AG10803 (cell line): ENCODE measurements around the gene C4orf50.

Experiments
- DNase-seq: peaks from one replicate; pipeline ENCODE4 v3.0.0; 2010; ENCODE audit warnings: low read depth
- H3K4me3 ChIP-seq: 2 replicates; pipeline ENCODE4 v1.5.1; 2011; ENCODE audit warnings: mild to moderate bottlenecking, low read length, control low read depth
- TF ChIP-seq, protein P1 (sequence below): conservative IDR thresholded peaks from 2 replicates; pipeline ENCODE4 v1.5.1; 2011; ENCODE audit warnings: mild to moderate bottlenecking, low read length, control low read depth, inconsistent platforms

The C4orf50 gene

DNA sequence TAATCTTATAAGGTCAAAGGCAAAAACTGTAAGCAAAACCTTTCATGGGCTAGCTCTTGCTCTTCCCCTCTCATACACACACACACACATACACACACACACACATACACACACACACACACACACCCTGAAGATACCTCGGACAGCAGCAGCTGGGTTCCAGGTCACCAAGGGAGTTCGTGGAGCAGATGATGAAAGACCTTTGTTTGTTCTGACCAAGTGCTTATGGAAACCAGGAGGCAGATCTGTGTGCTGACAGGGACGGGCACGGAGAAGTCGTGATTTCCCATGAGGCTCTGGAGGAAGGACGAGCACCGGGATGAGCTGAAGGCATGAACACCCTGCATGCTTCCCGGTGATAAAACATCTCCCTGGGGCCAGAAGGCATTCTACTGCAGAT, 90.0 kb downstream of the C4orf50 start:
- TF ChIP-seq, protein P1, sequence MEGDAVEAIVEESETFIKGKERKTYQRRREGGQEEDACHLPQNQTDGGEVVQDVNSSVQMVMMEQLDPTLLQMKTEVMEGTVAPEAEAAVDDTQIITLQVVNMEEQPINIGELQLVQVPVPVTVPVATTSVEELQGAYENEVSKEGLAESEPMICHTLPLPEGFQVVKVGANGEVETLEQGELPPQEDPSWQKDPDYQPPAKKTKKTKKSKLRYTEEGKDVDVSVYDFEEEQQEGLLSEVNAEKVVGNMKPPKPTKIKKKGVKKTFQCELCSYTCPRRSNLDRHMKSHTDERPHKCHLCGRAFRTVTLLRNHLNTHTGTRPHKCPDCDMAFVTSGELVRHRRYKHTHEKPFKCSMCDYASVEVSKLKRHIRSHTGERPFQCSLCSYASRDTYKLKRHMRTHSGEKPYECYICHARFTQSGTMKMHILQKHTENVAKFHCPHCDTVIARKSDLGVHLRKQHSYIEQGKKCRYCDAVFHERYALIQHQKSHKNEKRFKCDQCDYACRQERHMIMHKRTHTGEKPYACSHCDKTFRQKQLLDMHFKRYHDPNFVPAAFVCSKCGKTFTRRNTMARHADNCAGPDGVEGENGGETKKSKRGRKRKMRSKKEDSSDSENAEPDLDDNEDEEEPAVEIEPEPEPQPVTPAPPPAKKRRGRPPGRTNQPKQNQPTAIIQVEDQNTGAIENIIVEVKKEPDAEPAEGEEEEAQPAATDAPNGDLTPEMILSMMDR = no peak
- H3K4me3 ChIP-seq = no peak overlapping the region
- DNase-seq = no peak

DNA sequence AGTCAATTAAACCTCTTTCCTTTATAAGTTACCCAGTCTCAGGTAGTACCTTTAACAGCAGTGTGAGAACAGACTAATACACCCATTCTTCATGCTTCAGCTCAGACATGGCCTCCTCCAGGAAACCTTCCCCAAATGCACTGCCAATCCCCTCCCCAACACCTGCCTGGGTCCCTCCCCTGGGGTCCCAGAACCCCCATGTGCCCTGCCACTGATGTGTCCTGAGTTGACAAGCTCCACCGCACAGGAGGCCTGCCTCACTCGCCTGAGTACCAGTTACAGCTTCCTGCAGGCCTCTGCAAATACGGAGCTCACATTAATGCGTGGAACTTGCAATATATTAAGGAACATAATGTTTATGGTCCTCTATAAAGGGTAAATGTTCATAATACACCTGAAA, 90.5 kb downstream of the C4orf50 start:
- TF ChIP-seq, protein P1 = no peak
- no peak for DNase-seq
- no peak overlapping the region for H3K4me3 ChIP-seq

DNA sequence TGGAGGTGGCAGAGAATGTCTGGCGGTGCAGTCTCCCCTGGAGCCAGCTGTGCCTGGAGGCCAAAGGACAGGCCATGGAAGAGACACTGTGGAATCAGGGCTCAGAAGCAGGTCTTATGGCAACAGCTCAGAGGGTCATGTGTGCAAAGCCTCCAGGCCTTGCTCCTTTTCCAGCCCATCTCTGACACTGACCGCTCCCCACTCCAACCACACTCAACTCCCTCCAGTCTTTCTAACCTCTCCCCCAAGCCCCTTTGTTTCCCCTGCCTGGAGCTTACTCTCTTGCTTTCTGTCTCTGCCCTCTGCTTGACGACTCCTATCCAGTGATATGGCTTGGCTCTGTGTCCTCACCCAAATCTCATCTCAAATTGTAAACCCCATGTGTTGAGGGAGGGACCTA, 91.1 kb downstream of the C4orf50 start:
- TF ChIP-seq, protein P1 = no peak
- no peak overlapping the region for H3K4me3 ChIP-seq
- DNase-seq = no peak

DNA sequence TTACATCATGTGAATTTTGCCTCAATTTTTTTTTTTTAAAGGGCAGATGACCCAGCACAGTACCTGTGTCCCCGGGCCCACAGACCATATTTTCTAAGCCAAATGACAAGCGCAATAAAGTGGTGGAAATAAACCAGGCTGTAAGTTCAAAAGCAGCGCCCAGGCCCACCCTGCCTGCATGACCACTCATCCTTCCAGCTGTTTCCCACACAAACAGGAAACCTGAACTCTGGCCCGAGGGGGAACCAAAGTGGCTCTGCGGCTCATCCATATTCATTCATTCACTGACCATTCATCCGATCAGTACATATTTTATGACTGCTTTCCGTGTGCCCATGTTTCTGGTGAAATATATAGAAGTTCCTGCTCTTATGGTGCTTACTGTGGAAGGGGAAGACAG, 91.6 kb downstream of the C4orf50 start:
- no peak overlapping the region for H3K4me3 ChIP-seq
- no peak for DNase-seq
- TF ChIP-seq, protein P1 = no peak

DNA sequence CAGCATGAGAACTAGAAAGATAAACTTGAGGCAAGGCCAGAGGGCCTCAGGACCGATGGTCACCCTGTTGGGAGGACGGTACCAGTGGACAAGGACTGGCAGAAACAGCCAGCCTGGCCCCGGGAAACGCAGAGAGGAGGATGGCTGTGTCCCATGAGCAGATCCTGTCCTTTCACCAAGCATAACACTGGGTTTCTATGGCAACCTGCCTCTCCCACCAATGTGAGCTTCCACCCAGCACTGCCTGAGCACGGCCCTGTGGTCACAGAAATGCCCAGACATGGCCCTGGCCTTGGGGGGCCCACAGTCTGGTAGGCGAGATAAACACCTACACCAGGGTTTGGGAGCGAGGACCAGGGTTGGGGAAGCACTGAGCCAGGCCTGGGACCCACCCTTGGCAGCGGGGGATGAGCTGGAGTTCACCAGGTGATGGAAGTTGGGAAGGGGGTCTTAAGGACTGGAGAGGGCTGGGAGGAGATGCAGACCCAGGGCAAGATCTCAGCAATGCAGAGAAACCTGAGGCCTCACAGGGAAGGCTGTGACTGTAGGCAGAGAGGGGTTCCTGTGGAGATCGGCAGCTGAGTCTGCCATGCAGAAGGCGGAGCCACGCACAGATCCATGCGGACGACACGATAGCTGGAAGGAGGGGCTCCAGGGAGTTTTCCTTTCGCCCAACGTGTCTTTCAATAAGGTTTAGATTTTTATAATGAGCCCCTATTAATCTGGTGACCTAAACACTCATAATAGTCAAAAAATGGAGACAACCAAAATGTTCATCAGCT, 92.6 kb downstream of the C4orf50 start:
- no peak for DNase-seq
- no peak overlapping the region for H3K4me3 ChIP-seq
- TF ChIP-seq, protein P1 = no peak

DNA sequence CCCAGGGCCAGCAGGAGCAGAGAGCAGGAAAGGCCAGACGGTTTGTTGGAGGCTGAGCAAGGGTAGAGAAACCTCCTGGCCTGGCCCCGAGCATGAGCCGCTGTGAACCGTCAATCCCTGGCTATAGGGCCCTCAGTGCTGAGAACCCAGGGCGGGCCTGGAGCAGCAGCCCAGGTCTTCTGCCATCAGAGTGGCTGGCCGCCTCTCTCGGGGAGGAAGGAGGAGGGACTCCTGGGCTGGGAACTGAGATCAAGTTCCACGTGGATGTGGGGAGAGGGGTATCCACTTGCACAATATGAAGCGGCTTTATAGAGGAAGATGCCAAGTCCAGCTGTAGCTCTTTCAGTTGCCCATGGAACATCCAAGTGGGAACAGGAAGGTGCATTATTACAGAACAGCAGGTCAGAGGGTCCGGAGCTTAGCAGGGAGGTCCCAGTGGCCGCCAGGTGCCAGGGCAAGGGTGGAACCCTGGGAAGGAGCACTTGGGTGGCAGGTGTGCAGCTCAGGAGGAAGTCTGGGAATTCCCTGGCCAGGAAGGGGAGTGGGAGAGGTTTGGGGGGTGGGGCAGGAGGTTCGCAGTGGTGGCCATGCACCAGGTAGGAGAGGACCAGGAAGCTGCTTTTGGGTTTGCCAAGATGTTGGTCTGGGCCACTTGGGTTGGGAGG, 93.6 kb downstream of the C4orf50 start:
- TF ChIP-seq, protein P1 = no peak
- no peak overlapping the region for H3K4me3 ChIP-seq
- no peak for DNase-seq

DNA sequence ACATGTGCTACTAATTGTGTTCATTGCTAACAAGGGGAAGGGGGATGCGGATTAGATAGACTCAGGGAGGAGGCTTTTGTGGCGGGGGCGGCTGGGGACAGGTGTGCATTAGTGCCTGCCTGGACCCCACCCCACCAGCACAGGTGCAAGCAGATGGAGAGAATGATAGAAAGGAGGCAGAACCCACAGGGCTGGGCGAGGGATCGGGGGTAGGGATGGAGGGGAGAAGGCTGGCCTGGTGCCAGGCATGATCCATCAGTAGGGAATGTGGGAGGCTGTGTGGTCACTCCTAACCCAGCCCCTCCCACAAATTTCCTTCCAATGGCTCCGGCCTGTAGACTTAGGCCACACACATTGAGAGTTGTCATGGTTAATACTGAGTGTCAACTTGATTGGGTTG, 94.9 kb downstream of the C4orf50 start:
- no peak overlapping the region for H3K4me3 ChIP-seq
- DNase-seq = no peak
- TF ChIP-seq, protein P1 = no peak
